Measurements from ENCODE around the gene GMDS.

GMDS gene

DNA sequence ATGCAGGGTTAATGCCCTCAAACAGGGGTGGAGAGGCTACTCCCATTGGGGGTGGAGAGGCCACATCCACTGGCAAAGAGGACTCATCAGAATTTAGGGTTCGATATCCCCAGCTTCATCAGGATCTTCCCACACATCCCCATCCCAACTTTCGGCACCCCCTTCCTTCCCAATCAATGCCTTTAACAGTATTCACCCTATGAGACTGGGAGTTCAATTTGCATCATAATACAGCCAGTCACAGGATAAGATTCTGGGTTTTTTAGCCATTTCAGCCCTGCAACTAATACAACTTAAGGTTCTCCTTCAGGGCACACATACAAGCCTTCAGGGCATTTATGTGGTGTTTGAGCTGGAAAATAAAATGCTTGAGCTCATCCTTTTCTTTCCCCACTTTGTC is 80.9 kb downstream of the GMDS start:
- Histone ChIP-seq H3K9me3 (ENCODE audit: control insufficient read depth, low read length) (no peaks in the 10 kb centered on the region), H3K9ac (no peak overlapping the region), H3K79me2 (no peaks in the 10 kb centered on the region), H3K4me1 (peaks cover 6% of the 10 kb centered on the region), H3K27me3 (ENCODE audit: control insufficient read depth, insufficient read depth, low read length) (no peaks in the 10 kb centered on the region), H3K36me3 (ENCODE audit: control insufficient read depth, insufficient read depth, low read length) (no peaks in the 10 kb centered on the region), H3K4me3 (ENCODE audit: low read depth, low read length) (no peak overlapping the region), H3K27ac (no peak overlapping the region), H3K4me2 (ENCODE audit: low read length) (no peak overlapping the region), H2AFZ (no peak overlapping the region)
- TF ChIP-seq, protein P1, sequence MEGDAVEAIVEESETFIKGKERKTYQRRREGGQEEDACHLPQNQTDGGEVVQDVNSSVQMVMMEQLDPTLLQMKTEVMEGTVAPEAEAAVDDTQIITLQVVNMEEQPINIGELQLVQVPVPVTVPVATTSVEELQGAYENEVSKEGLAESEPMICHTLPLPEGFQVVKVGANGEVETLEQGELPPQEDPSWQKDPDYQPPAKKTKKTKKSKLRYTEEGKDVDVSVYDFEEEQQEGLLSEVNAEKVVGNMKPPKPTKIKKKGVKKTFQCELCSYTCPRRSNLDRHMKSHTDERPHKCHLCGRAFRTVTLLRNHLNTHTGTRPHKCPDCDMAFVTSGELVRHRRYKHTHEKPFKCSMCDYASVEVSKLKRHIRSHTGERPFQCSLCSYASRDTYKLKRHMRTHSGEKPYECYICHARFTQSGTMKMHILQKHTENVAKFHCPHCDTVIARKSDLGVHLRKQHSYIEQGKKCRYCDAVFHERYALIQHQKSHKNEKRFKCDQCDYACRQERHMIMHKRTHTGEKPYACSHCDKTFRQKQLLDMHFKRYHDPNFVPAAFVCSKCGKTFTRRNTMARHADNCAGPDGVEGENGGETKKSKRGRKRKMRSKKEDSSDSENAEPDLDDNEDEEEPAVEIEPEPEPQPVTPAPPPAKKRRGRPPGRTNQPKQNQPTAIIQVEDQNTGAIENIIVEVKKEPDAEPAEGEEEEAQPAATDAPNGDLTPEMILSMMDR (IDR thresholded peaks at IDR 0.05), result no peak

DNA sequence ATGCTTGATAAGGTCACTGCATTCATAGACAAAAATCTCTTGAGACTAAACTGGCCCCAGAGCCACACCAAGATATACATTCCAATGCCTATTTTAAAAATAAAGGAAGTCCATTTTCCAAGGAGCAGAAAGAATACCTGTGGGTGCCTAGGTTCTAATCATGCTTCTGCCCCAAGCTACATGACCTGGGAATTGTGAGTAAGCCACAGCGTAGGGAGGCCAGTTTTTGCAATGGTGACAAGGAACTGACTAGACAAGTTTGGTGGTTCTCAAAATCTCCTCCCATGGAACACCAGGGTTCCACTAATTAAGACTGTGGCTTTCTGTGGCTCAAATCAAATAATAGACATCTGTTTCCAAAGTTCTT is 83.3 kb downstream of the GMDS start:
- no peaks in the 10 kb centered on the region for H3K9me3 ChIP-seq (ENCODE audit: control insufficient read depth, low read length)
- no peak overlapping the region for H3K9ac ChIP-seq
- no peaks in the 10 kb centered on the region for H3K36me3 ChIP-seq (ENCODE audit: control insufficient read depth, insufficient read depth, low read length)
- H3K27me3 ChIP-seq (ENCODE audit: control insufficient read depth, insufficient read depth, low read length), result no peaks in the 10 kb centered on the region
- no peak overlapping the region for H2AFZ ChIP-seq
- H3K27ac ChIP-seq, result no peak overlapping the region
- no peak overlapping the region for H3K4me3 ChIP-seq (ENCODE audit: low read depth, low read length)
- no peaks in the 10 kb centered on the region for H3K79me2 ChIP-seq
- H3K4me1 ChIP-seq, result peaks cover 6% of the 10 kb centered on the region
- H3K4me2 ChIP-seq (ENCODE audit: low read length), result peak overlapping the region; percentile 11
- TF ChIP-seq, protein P1 (IDR thresholded peaks at IDR 0.05), result no peak

DNA sequence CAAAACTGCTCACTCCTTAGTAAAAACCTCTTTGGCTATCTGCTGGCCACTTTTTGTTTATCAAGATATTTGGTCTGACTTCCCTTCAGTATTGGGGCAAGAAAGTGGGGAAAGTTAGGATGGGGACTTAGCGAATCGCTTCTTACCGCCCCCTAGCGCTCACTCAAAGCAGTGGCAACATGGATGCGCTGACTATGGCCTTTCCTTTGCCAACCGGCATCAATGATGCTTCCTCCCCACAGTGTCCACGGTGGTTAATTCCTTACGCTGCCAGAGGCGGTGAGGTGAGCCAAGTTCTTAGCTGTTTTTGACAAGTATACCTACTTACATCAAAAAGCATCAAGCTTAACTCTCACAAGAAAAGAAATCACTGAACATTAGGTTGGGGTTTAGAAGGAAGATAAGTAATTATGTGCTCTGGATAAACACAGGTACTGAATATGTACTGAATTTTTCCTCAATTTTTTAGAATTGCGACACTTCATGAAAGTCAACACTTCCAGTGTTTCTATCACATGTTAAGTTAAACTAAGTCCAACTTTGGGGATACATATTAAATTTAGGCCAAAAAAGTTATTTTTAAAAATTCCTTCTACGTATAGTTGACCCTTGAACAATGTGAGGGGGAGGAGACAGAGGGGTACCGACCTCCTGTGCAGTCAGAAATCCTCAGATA is 86.7 kb downstream of the GMDS start:
- Histone ChIP-seq H3K27ac (no peak overlapping the region), H3K4me3 (ENCODE audit: low read depth, low read length) (no peak overlapping the region), H3K9ac (no peak overlapping the region), H3K4me1 (peaks cover 6% of the 10 kb centered on the region), H3K4me2 (ENCODE audit: low read length) (no peak overlapping the region), H3K27me3 (ENCODE audit: control insufficient read depth, insufficient read depth, low read length) (no peaks in the 10 kb centered on the region), H3K79me2 (no peaks in the 10 kb centered on the region), H2AFZ (no peak overlapping the region), H3K36me3 (ENCODE audit: control insufficient read depth, insufficient read depth, low read length) (no peaks in the 10 kb centered on the region), H3K9me3 (ENCODE audit: control insufficient read depth, low read length) (no peaks in the 10 kb centered on the region)
- TF ChIP-seq, protein P1 (IDR thresholded peaks at IDR 0.05), result no peak

DNA sequence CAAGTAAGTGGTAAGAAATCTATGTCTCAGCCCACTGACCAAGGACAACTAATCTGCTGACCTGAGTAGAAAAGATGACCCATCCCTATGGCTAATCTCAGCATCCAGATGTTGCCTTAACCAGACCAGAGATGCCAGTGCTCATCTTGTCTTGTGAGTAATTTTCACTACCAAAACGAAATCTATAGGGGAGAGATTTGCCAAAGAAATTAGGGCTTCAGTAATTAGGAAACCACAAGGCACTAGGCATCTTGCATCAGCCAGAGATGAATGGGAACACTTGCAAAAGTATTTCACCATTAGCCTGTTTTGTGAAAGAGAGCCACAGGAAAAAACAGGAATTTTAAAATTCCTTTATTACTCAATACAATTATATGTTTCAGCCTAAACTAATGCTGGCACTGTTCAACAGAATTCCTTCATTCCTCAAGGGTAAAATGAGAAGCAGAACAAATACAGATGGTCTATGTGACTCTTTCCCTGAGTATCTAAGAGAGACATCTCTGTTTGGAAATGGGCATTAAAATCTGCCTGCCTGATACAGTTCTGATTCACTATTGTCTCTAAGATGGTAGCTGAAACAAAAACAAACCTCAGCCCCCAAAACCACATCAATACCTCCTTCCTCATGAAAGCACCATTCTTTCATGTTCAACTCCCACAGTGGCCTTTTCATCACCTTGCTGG is 87.8 kb downstream of the GMDS start:
- no peak overlapping the region for H3K4me2 ChIP-seq (ENCODE audit: low read length)
- no peaks in the 10 kb centered on the region for H3K27me3 ChIP-seq (ENCODE audit: control insufficient read depth, insufficient read depth, low read length)
- TF ChIP-seq, protein P1 (IDR thresholded peaks at IDR 0.05), result no peak
- H3K27ac ChIP-seq, result no peak overlapping the region
- H3K36me3 ChIP-seq (ENCODE audit: control insufficient read depth, insufficient read depth, low read length), result no peaks in the 10 kb centered on the region
- no peak overlapping the region for H3K4me3 ChIP-seq (ENCODE audit: low read depth, low read length)
- no peak overlapping the region for H3K9ac ChIP-seq
- peaks cover 6% of the 10 kb centered on the region for H3K4me1 ChIP-seq
- H3K9me3 ChIP-seq (ENCODE audit: control insufficient read depth, low read length), result no peaks in the 10 kb centered on the region
- no peak overlapping the region for H2AFZ ChIP-seq
- no peaks in the 10 kb centered on the region for H3K79me2 ChIP-seq

DNA sequence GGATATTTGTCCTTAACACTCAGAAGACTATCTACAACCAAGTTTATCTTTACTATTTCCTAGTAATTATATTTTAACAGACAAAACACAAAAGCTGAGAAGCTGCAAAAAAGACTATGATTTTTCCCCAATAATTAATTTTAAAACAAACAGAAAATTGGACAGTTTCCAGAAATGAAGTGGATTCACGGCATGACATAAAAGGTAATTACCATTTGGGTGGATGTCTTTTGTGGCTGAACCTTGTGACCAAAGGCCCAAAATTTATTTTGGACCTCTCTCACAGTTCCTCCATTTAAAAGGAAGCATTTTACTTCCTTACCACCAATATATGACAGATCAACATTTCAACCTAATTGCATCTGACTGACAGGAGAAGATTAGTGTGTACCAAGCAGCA is 90.2 kb downstream of the GMDS start:
- H3K36me3 ChIP-seq (ENCODE audit: control insufficient read depth, insufficient read depth, low read length), result no peaks in the 10 kb centered on the region
- no peaks in the 10 kb centered on the region for H3K4me1 ChIP-seq
- TF ChIP-seq, protein P1 (IDR thresholded peaks at IDR 0.05), result no peak
- no peak overlapping the region for H3K4me2 ChIP-seq (ENCODE audit: low read length)
- no peak overlapping the region for H3K4me3 ChIP-seq (ENCODE audit: low read depth, low read length)
- no peaks in the 10 kb centered on the region for H3K27me3 ChIP-seq (ENCODE audit: control insufficient read depth, insufficient read depth, low read length)
- no peak overlapping the region for H2AFZ ChIP-seq
- no peak overlapping the region for H3K9ac ChIP-seq
- H3K27ac ChIP-seq, result no peak overlapping the region
- H3K79me2 ChIP-seq, result no peaks in the 10 kb centered on the region
- H3K9me3 ChIP-seq (ENCODE audit: control insufficient read depth, low read length), result no peaks in the 10 kb centered on the region
